ENCODE results near the gene SGTB. TPM values are rescaled to one million over a fixed set of nuclear protein-coding genes. Genes with fewer than 3 reads are reported as not detected.
A peak's percentile ranks its signal among the peaks of the same experiment; 100 is the strongest.

SGTB gene
- total RNA-seq, 1 donor from 2014 or later = 31.7 TPM

GRCh38 chr5:65749221-65749844 lies 27.4 kb upstream of the SGTB start:
- peaks cover 2% of the 10 kb centered on the region for H3K36me3 Mint-ChIP-seq (ENCODE audit: low read depth, unreplicated experiment)
- no peaks in the 10 kb centered on the region for H3K4me1 ChIP-seq (ENCODE audit: insufficient read depth, low read length)
- H3K9ac ChIP-seq (ENCODE audit: low read length) = no peak overlapping the region
- H3K27me3 Mint-ChIP-seq (ENCODE audit: low read depth, unreplicated experiment) = no peaks in the 10 kb centered on the region
- H3K4me1 Mint-ChIP-seq (ENCODE audit: low read depth, unreplicated experiment) = peaks cover 12% of the 10 kb centered on the region
- no peak overlapping the region for H3K4me3 ChIP-seq (ENCODE audit: insufficient read depth, low read depth, low read length)
- no peak overlapping the region for H3K4me2 ChIP-seq (ENCODE audit: low read length)
- H3K36me3 ChIP-seq (ENCODE audit: insufficient read depth, low read length) = no peaks in the 10 kb centered on the region
- no peaks in the 10 kb centered on the region for H3K9me3 ChIP-seq (ENCODE audit: insufficient read depth, low read depth, low read length)
- H2AFZ ChIP-seq (ENCODE audit: low read depth, low read length) = no peak overlapping the region
- H3K27ac Mint-ChIP-seq (ENCODE audit: unreplicated experiment) = no peak overlapping the region
- FAIRE-seq = no peak
- H3K9me3 Mint-ChIP-seq (ENCODE audit: unreplicated experiment) = peaks cover 2% of the 10 kb centered on the region
- no peak overlapping the region for H3K27ac ChIP-seq (ENCODE audit: low read depth, low read length)
- H4K20me1 ChIP-seq (ENCODE audit: insufficient read depth, low read length) = peaks cover 40% of the 10 kb centered on the region
- no peak for DNase-seq (ENCODE audit: low read depth)
- no peak overlapping the region for H3K4me3 Mint-ChIP-seq (ENCODE audit: unreplicated experiment)
- TF ChIP-seq EZH2 (IDR thresholded peaks at IDR 0.05; ENCODE audit: insufficient read depth, low read length) (no peak), CTCF (IDR thresholded peaks at IDR 0.05; ENCODE audit: insufficient read depth, low read depth, low read length) (no peak)
- no peaks in the 10 kb centered on the region for H3K27me3 ChIP-seq (ENCODE audit: insufficient read depth, low read length)
- H3K79me2 ChIP-seq (ENCODE audit: insufficient read depth, low read length) = peaks cover 90% of the 10 kb centered on the region

DNA sequence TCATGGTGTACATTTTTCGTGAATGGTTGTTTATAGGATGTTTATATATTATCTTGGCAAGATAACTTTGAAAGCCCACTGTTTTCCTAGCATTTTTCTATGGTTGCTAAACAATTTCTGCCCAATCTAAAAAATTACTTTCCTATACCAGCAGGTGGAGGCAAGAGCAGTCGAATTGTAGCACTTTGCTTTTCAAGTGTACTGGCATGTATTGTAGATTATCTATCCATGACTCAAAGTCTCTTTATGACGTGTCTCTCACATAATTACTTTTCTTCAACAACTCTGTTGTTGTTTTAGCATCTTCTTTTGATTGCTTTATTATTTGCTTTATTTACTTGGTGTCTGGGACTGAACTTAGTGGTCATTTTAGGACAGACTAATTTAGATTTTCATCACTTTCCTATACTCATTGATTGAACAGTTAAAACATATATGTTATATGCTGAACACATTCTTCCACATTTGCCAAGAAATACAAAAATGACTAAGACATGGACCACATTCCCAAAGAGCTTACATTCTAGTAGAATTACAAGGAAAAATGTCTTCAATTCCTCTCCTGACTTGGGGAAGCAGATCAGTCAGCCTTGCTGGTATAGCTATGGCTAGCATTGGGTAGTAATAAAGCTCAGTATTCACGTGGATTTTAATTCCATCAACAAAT lies 20.8 kb upstream of the SGTB start:
- Histone ChIP-seq H2AFZ (ENCODE audit: low read depth, low read length) (no peak overlapping the region), H4K20me1 (ENCODE audit: insufficient read depth, low read length) (peaks cover 20% of the 10 kb centered on the region), H3K4me3 (ENCODE audit: insufficient read depth, low read depth, low read length) (no peak overlapping the region), H3K27ac (ENCODE audit: low read depth, low read length) (peak overlapping the region; percentile 63), H3K4me2 (ENCODE audit: low read length) (peak overlapping the region; percentile 46), H3K79me2 (ENCODE audit: insufficient read depth, low read length) (peaks cover 72% of the 10 kb centered on the region), H3K9me3 (ENCODE audit: insufficient read depth, low read depth, low read length) (no peaks in the 10 kb centered on the region), H3K4me1 (ENCODE audit: insufficient read depth, low read length) (peaks cover 10% of the 10 kb centered on the region), H3K36me3 (ENCODE audit: insufficient read depth, low read length) (no peaks in the 10 kb centered on the region), H3K27me3 (ENCODE audit: insufficient read depth, low read length) (no peaks in the 10 kb centered on the region), H3K9ac (ENCODE audit: low read length) (peak overlapping the region; percentile 19)
- Mint-ChIP-seq H3K9me3 (ENCODE audit: unreplicated experiment) (peaks cover 2% of the 10 kb centered on the region), H3K36me3 (ENCODE audit: low read depth, unreplicated experiment) (peaks cover 7% of the 10 kb centered on the region), H3K27ac (ENCODE audit: unreplicated experiment) (peak overlapping the region; percentile 90), H3K27me3 (ENCODE audit: low read depth, unreplicated experiment) (no peaks in the 10 kb centered on the region), H3K4me3 (ENCODE audit: unreplicated experiment) (peak overlapping the region; percentile 55), H3K4me1 (ENCODE audit: low read depth, unreplicated experiment) (peaks cover 10% of the 10 kb centered on the region)
- DNase-seq (ENCODE audit: low read depth) = peak; percentile 79
- TF ChIP-seq CTCF (IDR thresholded peaks at IDR 0.05; ENCODE audit: insufficient read depth, low read depth, low read length) (peak; percentile 88), EZH2 (IDR thresholded peaks at IDR 0.05; ENCODE audit: insufficient read depth, low read length) (no peak)
- FAIRE-seq = peak; percentile 47

DNA sequence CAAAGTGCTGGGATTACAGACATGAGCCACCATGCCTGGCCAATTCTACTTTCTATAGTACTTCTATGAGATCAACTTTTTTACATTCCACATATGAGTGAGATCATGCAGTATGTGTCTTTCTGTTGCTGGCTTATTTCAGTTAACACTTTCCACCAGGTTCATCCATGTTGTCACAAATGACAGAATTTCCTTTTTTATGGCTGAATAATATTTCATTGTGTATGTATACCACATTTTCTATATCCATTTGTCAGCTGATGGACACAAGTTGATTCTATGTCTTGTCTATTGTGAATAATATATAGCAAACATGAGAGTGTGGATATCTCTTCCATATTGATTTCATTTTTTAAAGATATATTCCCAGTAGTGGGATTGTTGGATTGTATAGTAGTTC lies 17.3 kb upstream of the SGTB start:
- no peaks in the 10 kb centered on the region for H3K9me3 ChIP-seq (ENCODE audit: insufficient read depth, low read depth, low read length)
- FAIRE-seq (no peak), DNase-seq (ENCODE audit: low read depth) (no peak)
- Mint-ChIP-seq H3K4me1 (ENCODE audit: low read depth, unreplicated experiment) (peaks cover 13% of the 10 kb centered on the region), H3K27me3 (ENCODE audit: low read depth, unreplicated experiment) (no peaks in the 10 kb centered on the region), H3K9me3 (ENCODE audit: unreplicated experiment) (no peaks in the 10 kb centered on the region), H3K4me3 (ENCODE audit: unreplicated experiment) (no peak overlapping the region), H3K36me3 (ENCODE audit: low read depth, unreplicated experiment) (peaks cover 4% of the 10 kb centered on the region), H3K27ac (ENCODE audit: unreplicated experiment) (no peak overlapping the region)
- no peak overlapping the region for H3K27ac ChIP-seq (ENCODE audit: low read depth, low read length)
- peaks cover 22% of the 10 kb centered on the region for H4K20me1 ChIP-seq (ENCODE audit: insufficient read depth, low read length)
- peaks cover 10% of the 10 kb centered on the region for H3K4me1 ChIP-seq (ENCODE audit: insufficient read depth, low read length)
- TF ChIP-seq EZH2 (IDR thresholded peaks at IDR 0.05; ENCODE audit: insufficient read depth, low read length) (no peak), CTCF (IDR thresholded peaks at IDR 0.05; ENCODE audit: insufficient read depth, low read depth, low read length) (no peak)
- no peaks in the 10 kb centered on the region for H3K36me3 ChIP-seq (ENCODE audit: insufficient read depth, low read length)
- H3K4me2 ChIP-seq (ENCODE audit: low read length) = no peak overlapping the region
- no peaks in the 10 kb centered on the region for H3K27me3 ChIP-seq (ENCODE audit: insufficient read depth, low read length)
- no peak overlapping the region for H2AFZ ChIP-seq (ENCODE audit: low read depth, low read length)
- no peak overlapping the region for H3K9ac ChIP-seq (ENCODE audit: low read length)
- H3K79me2 ChIP-seq (ENCODE audit: insufficient read depth, low read length) = peaks cover 73% of the 10 kb centered on the region
- no peak overlapping the region for H3K4me3 ChIP-seq (ENCODE audit: insufficient read depth, low read depth, low read length)

All from astrocyte (in vitro differentiated cells and primary cell).